Islet precursor cell (in vitro differentiated cells): Measurements from ENCODE around the gene RNFT2.
"Not testable (repeated sequence)": the region's sequence is repeated elsewhere in the genome, so short reads cannot be mapped to it uniquely, and the experiment has no call there.

Experiments
- DNase-seq: peaks from one replicate; pipeline ENCODE4 v3.0.0-alpha.2; 2018

RNFT2 gene

DNA sequence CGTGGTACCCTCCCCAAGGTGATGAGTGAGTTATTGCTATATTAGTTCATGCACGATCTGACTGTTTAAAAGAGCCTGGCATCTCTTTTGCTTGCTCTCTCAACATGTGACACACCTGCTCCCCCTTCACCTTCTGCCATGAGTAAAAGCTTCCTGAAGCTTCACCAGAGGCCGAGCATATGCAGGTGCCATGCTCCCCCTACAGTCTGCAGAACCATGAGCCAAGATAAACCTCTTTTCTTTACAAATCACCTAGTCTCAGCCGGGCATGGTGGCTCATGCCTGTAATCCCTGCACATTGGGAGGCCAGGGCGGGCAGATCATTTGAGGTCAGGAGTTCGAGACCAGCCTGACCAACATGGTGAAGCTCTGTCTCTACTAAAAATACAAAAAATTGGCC, 61.8 kb downstream of the RNFT2 start:
- no peak for DNase-seq

DNA sequence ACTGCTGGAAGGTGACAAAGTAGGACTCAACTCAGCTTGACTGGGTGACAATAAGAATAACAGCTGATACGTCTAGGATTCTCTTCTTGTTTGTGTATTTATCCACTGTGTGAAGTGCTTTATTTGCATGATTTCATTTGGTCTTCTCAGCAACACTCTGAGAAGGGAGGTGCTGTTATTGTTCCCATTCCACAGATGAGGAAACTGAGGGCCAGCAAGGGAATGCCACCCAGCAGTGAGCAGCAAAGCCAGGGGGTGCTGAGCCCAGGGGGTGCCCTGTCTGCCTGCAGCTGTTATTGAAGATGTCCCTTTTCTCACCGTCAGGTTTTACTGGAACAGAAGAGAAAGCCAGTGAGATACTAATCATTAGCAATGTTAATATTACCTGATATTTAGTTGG, 62.8 kb downstream of the RNFT2 start:
- no peak for DNase-seq

DNA sequence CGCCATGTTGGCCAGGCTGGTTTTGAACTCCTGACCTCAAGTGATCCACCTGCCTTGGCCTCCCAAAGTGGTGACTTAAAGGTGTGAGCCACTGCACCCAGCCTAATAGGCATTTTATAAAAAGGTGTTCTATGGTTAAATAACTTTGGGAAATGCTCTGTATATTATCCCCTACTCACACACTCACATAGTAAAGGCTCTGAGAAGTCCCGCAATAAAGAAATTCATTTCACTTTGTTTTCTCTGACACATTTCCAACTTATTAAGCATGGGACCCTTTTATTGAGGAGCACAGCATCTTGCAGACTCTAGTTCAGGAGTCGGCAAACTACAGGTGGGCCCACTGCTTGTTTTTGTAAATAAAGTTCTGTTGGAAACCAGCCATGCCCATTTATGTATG, 63.9 kb downstream of the RNFT2 start:
- no peak for DNase-seq

DNA sequence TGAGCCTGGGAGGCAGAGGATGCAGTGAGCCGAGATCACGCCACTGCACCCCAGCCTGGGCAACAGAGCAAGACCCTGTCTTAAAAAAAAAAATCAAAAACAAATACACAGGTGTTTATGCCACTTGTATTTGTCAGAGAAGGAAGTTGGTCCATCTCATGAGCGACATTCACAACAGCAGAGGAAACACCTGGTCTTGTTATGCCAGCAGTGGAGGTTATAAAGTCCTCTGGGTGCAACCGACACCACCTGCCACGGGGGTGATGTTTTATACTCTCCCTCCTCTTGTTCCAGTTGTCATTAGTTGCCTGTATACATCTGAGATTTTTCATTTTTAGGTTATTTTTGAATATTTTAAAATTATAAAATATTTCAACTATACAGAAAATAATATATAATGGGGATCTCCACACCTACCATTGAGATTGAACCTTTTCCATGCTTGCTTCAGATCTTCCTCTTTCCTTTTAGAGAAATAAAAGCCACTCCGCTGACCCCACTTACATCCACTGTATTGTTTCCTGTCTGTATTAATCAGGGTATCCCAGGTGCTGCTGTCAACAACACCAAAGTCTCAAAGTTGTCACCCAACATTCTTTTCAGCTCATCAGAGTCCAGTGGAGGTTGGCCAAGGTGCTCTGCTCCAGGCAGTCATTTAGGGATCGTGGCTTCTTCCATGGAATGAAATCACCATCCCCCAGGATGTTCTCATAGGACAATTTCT, 65.1 kb downstream of the RNFT2 start:
- DNase-seq: no peak

- DNase-seq: no peak
Observed at GRCh38 chr12:116804051-116804450, 65.9 kb downstream of the RNFT2 start.

DNA sequence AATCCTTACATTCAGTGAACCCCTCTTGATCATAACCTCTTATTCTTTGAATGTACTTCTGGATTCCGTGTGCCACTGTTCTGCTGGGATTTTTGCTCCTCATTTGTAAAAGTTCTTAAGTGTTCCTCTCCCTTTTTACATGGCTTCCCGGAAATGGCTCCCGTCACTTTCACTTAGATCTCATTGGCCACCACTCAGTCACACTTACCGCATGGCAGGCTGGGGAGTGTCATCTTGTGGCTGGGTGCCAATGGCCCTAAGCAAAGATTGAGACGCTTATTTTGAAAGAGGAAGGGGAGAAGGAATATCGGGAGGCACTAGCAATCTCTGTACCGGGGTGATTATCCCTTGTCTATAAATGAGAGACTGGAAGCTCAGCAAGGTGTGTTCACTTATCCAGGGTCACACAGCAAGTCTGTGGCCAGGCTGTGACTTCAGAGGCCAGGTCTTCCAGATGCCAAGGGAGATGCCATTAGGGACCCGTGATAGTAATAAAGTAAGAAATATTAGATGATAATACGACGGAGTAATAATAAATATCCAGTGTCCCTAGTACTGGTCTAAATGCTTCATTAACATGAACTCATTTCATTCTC, 68.8 kb downstream of the RNFT2 start:
- no peak for DNase-seq

- DNase-seq: no peak
Observed at GRCh38 chr12:116807546-116807945, 69.4 kb downstream of the RNFT2 start.

DNA sequence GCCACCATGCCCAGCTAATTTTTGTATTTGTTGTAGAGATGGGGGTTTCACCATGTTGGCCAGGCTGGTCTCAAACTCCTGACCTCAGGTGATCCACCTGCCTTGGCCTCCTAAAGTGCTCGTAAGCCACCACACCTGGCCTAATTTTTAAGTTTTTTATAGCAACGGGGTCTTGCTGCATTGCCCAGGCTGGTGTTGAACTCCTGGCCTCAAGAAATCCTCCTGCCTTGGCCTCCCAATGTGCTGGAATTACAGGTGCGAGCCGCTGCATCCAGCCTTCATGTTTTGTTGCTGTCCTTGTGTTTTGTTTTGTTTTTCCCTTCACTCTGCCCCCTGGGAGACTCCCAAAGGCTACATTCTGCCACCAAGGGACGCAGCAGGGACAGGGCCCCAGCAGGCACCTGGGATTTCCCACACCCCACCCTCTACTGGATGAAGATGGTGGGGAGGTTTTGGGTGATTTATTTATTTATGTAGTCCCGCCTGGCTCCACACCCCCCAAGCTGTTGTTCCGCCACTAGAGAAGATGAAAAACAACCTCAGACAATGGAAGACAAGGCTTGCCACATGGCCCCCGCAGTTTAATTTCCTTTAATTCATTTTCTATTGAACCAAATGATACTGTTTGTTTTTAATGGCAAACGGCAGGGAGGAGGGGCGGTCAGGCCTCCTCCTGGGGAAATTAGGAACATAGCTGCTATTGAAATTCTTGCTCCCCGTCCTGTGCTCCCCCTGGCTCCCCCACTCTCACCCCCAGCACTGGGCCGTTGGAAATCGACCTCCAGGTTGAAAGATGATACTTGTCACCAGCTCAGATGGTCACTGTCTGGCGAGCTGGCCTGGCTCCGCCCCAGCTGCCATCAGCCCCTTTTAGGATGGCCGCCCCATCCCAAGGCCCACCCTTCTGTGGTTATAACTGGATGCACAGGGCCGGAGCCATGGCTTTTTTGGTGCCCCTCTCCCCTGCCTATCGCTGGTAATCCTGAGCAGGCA, 70.3 kb downstream of the RNFT2 start:
- DNase-seq: no peak

DNA sequence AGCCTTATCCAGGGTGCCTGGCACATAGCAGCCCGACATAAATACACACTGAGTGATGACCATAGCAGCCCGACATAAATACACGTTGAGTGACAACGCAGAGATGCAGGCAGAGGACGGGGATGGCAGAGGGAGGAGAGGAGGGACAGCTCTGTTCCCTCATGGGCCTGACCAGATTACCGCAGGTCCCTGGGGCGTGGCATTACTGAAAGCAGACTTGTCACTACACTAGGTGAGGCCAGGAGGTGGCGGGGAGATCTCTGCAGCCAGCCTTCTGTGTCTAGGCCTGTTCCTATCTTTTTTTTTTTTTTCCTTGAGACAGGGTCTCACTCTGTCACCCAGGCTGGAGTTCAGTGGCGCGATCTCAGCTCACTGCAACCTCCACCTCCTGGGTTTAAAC, 74.1 kb downstream of the RNFT2 start:
- no peak for DNase-seq

- peak; percentile 83 for DNase-seq
Observed at GRCh38 chr12:116813271-116814041, 75.3 kb downstream of the RNFT2 start.

DNA sequence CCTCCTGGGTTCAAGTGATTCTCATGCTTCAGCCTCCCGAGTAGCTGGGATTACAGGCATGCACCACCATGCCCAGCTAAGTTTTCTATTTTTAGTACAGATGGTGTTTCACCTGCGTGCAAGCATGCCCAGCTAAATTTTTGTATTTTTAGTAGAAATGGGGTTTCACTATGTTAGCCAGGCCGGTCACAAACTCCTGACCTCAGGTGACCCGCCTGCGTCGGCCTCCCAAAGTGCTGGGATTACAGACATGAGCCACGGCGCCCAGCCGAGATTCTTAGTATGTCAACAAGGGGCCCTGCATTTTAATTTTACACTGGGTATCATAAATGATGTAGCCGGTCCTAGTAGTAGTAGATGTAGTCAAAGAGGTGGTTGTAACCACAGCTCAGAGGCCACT, 76.7 kb downstream of the RNFT2 start:
- DNase-seq: not testable (repeated sequence)

DNA sequence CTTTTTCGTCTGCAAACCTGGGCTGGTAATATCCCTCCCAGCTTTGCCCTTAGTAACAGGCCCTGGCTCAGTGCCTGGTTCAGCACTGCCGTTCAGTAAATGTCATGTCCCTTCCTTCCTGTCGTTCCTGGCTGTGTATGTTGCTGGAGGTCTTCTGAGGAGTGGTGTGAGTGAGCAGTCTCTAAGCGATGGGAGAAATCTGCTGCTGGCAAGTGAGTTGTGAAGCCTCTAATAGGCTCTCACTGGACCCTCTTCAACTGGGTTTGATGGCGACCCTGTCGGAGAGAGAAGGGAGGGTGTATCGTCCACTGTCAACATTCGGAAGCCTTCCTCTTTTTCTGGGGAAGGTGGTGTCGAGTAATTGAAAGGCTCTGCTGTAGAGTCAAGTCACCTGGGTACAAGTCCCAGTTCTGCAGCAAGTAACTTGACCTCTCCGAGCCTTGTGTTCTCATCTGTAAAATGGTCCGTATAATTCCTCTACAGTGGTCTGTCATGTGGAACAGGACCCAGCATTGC, 80.3 kb downstream of the RNFT2 start:
- peak; percentile 62 for DNase-seq

DNA sequence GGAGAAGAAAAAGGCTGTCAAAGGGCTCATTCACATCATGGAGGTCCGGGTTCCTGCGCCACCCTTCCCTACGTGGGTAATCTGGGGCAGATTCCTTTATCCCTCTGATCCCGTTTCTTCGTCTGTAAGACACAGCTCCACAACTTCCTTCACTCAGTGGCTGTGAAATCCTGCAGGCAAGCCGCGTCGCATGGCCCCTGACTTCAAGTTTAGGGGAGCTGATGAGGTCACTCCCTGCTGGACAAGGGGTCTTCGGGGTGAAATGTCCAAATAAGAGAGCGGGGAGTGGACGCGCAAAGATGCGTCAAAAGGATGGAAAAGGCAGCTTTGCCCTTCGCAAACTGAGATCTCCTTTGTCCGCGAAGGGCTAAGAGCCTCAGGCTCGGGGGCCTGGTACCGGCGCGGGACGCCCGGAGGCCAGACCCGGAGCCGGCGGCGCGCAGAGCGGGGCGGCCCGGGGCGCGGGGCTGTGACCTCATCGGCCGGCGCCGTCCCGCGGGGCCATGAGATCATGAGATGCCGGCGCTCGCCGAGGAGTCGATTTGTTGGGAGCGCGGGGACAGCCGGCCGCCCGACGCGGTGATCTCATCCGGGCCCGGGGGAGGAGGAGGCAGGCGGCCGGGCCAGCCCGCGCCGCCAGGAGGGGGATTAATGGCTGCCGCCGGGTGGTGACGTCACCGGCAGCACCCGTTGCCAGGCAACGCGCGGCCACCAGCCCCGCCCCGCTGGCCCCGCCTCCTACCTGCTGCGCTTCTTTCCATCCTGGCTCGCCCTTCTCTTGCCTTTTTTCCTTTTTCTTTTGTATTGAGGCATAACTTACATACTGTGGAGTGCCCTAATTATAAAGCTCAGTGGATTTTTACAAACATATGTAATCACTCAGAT, 81.1 kb downstream of the RNFT2 start:
- DNase-seq: peak; percentile 98

GRCh38 chr12:116820064-116820656, 82.0 kb downstream of the RNFT2 start:
- DNase-seq: no peak

DNA sequence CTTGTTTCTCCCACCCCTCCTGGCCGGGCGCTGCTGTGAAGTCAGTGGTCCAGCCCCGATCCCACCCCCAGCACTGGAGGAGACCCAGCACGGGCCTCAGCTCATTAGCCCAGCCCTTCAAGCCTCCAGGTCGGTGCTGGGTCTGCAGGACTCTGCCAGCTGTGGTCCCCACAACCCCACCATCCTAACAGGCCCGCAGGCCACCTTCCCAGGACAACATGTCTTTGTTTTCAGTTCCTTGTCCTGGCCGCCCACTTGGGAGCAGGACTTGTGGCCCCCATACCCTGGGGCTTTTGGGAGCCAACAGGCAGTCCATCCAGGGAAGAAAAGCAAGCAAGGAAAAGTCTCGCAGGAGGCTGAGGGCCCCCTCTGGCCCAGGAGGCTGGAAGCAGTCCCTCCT, 83.2 kb downstream of the RNFT2 start:
- peak; percentile 74 for DNase-seq

DNA sequence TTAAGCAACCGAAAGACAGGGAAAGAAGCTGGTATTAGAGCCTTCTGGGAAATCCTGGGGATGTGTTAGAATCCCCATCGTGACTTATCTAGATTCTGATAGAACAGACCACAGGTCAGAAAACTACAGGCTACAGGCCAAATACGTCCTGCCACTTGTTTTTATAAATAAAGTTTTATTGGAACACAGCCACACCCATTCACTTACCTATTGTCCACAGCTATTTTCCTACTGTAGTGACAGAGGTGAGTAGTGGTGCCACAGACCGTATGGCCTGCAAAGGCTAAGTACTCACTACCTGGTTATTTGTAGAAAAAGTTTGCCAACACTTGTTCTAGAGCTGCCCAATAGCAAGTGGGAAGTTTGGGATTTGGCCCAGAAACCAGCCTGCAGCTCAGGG, 89.3 kb downstream of the RNFT2 start:
- DNase-seq: no peak

DNA sequence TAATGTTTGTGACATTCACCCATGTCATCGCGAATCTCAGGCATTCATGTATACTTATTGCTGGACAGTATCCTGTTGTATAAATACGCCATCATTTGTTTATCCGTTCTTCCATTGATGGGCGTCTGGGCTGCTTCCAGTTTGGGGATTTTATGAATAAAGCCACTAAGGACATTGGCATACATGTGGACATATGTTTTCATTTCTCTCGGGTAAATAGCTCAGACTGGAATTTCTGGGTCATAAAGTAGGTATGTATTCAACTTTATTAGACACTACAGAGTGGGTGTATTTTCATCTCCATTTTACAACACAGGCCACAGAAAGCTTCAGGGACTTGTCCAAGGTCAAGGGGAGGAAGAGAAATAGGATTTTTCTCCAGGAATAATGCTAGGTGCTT, 94.2 kb downstream of the RNFT2 start:
- no peak for DNase-seq

DNA sequence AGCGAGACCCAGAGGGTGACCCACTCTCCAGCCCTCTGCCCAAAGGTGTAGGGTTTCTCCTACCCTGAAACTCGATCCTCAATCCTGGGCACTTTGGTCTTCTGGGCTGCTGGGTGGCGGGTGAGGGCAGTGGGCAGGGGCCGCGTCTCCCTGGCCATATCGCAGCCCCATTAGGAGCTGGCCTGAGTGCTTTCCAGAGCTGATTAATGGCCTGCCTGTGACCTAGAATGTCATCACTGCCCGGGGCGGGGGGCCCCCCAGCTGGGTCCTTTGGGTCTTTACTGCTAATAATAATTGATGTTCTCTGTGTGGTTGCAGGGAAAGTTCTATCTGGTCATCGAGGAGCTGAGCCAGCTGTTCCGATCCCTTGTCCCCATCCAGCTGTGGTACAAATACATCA, 95.4 kb downstream of the RNFT2 start:
- no peak for DNase-seq

DNA sequence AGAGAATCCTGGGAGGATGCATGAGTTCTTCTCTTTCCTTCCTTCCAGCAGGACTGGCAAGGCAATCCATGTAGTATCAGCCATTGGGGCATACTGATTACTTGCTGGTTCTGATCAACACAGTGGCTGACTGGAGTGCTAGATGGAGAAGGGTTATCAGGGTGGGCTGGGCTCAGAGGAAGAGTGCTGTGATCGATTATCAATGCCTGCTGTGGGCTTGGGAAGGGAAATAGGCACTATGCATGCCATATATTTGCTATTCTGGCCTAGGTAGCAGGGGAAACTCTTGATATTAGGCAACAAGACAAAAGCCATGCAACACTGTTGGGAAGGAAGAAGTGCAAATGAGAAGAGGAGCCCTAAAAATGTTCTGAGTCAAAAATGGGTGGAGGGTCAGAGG, 97.4 kb downstream of the RNFT2 start:
- no peak for DNase-seq

DNA sequence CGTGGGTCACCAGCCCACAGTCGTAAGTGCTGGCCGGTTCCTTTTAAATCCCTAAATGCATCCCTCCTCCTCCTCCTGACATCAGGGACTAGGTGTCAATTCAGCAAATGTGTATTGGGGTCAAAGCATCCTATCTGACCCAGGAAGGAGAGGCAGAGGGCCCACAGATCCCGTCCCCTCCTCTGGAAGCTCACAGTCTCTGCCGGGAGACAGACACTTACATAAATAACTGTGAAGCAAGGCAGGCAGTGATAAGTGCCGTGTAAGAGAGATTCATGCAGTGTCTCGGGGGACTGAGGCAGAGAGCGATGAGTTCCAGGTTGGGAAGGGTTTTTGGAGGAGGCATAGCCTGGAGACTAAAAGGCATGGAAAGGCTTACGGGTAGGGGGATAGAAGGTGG, 99.0 kb downstream of the RNFT2 start:
- no peak for DNase-seq

GRCh38 chr12:116838365-116838764, 100.2 kb downstream of the RNFT2 start:
- no peak for DNase-seq
